Neuron (in vitro differentiated cells): ENCODE measurements around the gene MS4A10.
"Not testable (repeated sequence)": the region's sequence is repeated elsewhere in the genome, so short reads cannot be mapped to it uniquely, and the experiment has no call there.

Experiments
- H2AFZ ChIP-seq: one replicate; pipeline ENCODE4 v1.6.1; 2013; ENCODE audit warnings: low read depth, mild to moderate bottlenecking, inconsistent platforms, low read length, moderate library complexity
- H3K27me3 ChIP-seq: one replicate; pipeline ENCODE4 v1.6.1; 2013; ENCODE audit warnings: low read length; ENCODE audit not compliant: insufficient read depth
- H3K36me3 ChIP-seq: one replicate; pipeline ENCODE4 v1.6.1; 2013; ENCODE audit warnings: low read length; ENCODE audit not compliant: insufficient read depth
- H3K4me1 ChIP-seq: one replicate; pipeline ENCODE4 v1.6.1; 2013; ENCODE audit warnings: low read length; ENCODE audit not compliant: insufficient read depth
- H3K4me3 ChIP-seq: 2 replicates; pipeline ENCODE4 v1.5.1; 2013; ENCODE audit warnings: mild to moderate bottlenecking, low read length, moderate library complexity
- H3K9me3 ChIP-seq: one replicate; pipeline ENCODE4 v1.6.1; 2013; ENCODE audit warnings: low read length

Gene MS4A10

GRCh38 chr11:60757231-60757800 lies 27.8 kb upstream of the MS4A10 start:
- no peaks in the 10 kb centered on the region for H3K9me3 ChIP-seq
- no peaks in the 10 kb centered on the region for H3K27me3 ChIP-seq
- no peaks in the 10 kb centered on the region for H3K4me1 ChIP-seq
- no peaks in the 10 kb centered on the region for H3K36me3 ChIP-seq
- no peak overlapping the region for H2AFZ ChIP-seq
- no peak overlapping the region for H3K4me3 ChIP-seq

- not testable (repeated sequence) for H3K27me3 ChIP-seq, H3K9me3 ChIP-seq, H3K4me1 ChIP-seq, H3K36me3 ChIP-seq, H2AFZ ChIP-seq, H3K4me3 ChIP-seq
Observed at GRCh38 chr11:60758671-60759070, 26.5 kb upstream of the MS4A10 start.

- H3K36me3 ChIP-seq, H2AFZ ChIP-seq, H3K9me3 ChIP-seq, H3K27me3 ChIP-seq, H3K4me1 ChIP-seq, H3K4me3 ChIP-seq: not testable (repeated sequence)
Observed at GRCh38 chr11:60759438-60760225, 25.5 kb upstream of the MS4A10 start.

GRCh38 chr11:60761436-60762190 lies 23.5 kb upstream of the MS4A10 start:
- Histone ChIP-seq H3K9me3 (no peaks in the 10 kb centered on the region), H3K36me3 (no peaks in the 10 kb centered on the region), H3K4me1 (no peaks in the 10 kb centered on the region), H3K27me3 (no peaks in the 10 kb centered on the region), H2AFZ (no peak overlapping the region), H3K4me3 (no peak overlapping the region)

GRCh38 chr11:60762851-60763691 lies 22.1 kb upstream of the MS4A10 start:
- no peaks in the 10 kb centered on the region for H3K27me3 ChIP-seq
- H3K36me3 ChIP-seq, result no peaks in the 10 kb centered on the region

GRCh38 chr11:60763692-60764369 lies 21.3 kb upstream of the MS4A10 start:
- Histone ChIP-seq H3K27me3 (no peaks in the 10 kb centered on the region), H3K4me1 (no peaks in the 10 kb centered on the region), H3K36me3 (no peaks in the 10 kb centered on the region), H3K4me3 (no peak overlapping the region), H2AFZ (no peak overlapping the region), H3K9me3 (no peaks in the 10 kb centered on the region)

More at GRCh38 chr11:60762851-60763691, 22.1 kb upstream of the MS4A10 start:
- no peaks in the 10 kb centered on the region for H3K9me3 ChIP-seq
- H2AFZ ChIP-seq, result no peak overlapping the region
- no peak overlapping the region for H3K4me3 ChIP-seq
- no peaks in the 10 kb centered on the region for H3K4me1 ChIP-seq

- no peaks in the 10 kb centered on the region for H3K4me1 ChIP-seq
- no peaks in the 10 kb centered on the region for H3K27me3 ChIP-seq
- no peak overlapping the region for H2AFZ ChIP-seq
Observed at GRCh38 chr11:60764879-60765278, 20.3 kb upstream of the MS4A10 start.

GRCh38 chr11:60765355-60765754 lies 19.8 kb upstream of the MS4A10 start:
- no peak overlapping the region for H3K4me3 ChIP-seq
- no peaks in the 10 kb centered on the region for H3K27me3 ChIP-seq
- no peaks in the 10 kb centered on the region for H3K4me1 ChIP-seq
- no peaks in the 10 kb centered on the region for H3K36me3 ChIP-seq
- no peaks in the 10 kb centered on the region for H3K9me3 ChIP-seq
- no peak overlapping the region for H2AFZ ChIP-seq

More at GRCh38 chr11:60764879-60765278, 20.3 kb upstream of the MS4A10 start:
- H3K36me3 ChIP-seq, result no peaks in the 10 kb centered on the region
- H3K9me3 ChIP-seq, result no peaks in the 10 kb centered on the region
- H3K4me3 ChIP-seq, result no peak overlapping the region

GRCh38 chr11:60766547-60766946 lies 18.6 kb upstream of the MS4A10 start:
- no peak overlapping the region for H3K4me3 ChIP-seq
- H3K4me1 ChIP-seq, result no peaks in the 10 kb centered on the region
- no peak overlapping the region for H2AFZ ChIP-seq
- no peaks in the 10 kb centered on the region for H3K9me3 ChIP-seq
- no peaks in the 10 kb centered on the region for H3K36me3 ChIP-seq
- no peaks in the 10 kb centered on the region for H3K27me3 ChIP-seq

GRCh38 chr11:60767388-60767811 lies 17.7 kb upstream of the MS4A10 start:
- Histone ChIP-seq H3K4me3 (no peak overlapping the region), H3K9me3 (no peaks in the 10 kb centered on the region), H2AFZ (no peak overlapping the region), H3K4me1 (no peaks in the 10 kb centered on the region), H3K27me3 (no peaks in the 10 kb centered on the region), H3K36me3 (no peaks in the 10 kb centered on the region)

GRCh38 chr11:60768202-60768601 lies 16.9 kb upstream of the MS4A10 start:
- Histone ChIP-seq H3K4me1 (no peaks in the 10 kb centered on the region), H3K36me3 (no peaks in the 10 kb centered on the region), H3K27me3 (no peaks in the 10 kb centered on the region), H3K9me3 (no peaks in the 10 kb centered on the region), H3K4me3 (no peak overlapping the region), H2AFZ (no peak overlapping the region)

GRCh38 chr11:60769273-60769672 lies 15.9 kb upstream of the MS4A10 start:
- H3K4me3 ChIP-seq, result no peak overlapping the region
- no peak overlapping the region for H2AFZ ChIP-seq
- no peaks in the 10 kb centered on the region for H3K4me1 ChIP-seq
- H3K9me3 ChIP-seq, result no peaks in the 10 kb centered on the region
- H3K27me3 ChIP-seq, result no peaks in the 10 kb centered on the region
- H3K36me3 ChIP-seq, result no peaks in the 10 kb centered on the region
